Measurements from ENCODE around the gene UBL4B.

DNA sequence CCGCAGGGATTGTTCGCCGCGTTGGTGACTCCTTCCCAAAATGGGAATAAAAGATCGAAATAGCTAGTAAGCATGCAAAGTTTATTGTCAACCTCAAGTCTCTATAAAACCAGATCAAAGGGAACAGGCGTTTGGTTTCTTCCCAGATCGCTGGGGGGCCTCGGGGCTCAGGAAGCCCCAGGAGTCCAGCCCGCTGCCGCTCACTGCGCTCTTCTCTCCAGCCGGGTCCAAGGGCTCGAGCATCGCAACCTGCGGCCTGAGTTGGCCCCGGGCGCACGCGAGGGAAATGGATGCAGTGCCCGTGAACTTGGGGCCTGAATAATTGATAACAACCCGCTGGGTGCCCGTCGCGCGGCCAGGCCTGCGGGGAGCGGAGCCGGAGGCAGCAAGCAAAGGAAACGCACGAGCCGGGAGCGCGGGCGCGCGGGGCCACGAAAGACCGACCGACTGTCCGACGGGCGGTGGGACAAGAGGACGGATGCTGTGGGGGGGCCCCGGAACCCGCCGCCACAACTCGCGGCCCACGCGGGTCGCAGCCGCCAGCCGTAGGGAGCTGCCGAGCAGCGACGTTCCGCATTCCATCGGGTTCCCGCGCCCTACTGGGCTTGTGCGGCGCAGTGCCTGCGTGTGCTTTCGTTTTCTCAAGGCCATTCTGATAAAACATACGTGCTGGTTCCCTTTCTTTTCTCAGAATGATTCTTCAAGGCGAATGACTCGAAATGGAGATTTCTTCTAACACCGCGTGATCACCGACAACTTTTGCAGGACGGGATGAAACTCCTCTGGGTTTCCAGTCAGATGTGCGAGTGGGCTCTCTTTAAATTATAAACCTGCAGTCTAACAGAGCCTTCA, 27.8 kb upstream of the UBL4B start:
- TF ChIP-seq SP1 (IDR thresholded peaks at IDR 0.05): no peak
- TF ChIP-seq CTBP1 (IDR thresholded peaks at IDR 0.05; ENCODE audit: borderline replicate concordance): no peak
- no peak for TF ChIP-seq ZNF384 (IDR thresholded peaks at IDR 0.05)
- TF ChIP-seq SUZ12 (IDR thresholded peaks at IDR 0.05): no peak
- no peak for TF ChIP-seq FOXK2 (IDR thresholded peaks at IDR 0.05)
